SK-N-SH treated with all-trans-retinoic acid at 6 μM for 48 hours (cell line): ENCODE measurements around the gene FBH1.

Experiments used
- ATAC-seq: fragments of 200-7000 bp; cut with Tn5 transposase; 3 replicates; pipeline ENCODE4 v1.9.1; 2020; ENCODE audit warnings: mild to moderate bottlenecking, moderate library complexity
- ARNTL ChIP-seq: fragments of 450-650 bp; formaldehyde crosslinking; IDR thresholded peaks from 2 replicates; pipeline ENCODE4 v1.5.0; 2020; ENCODE audit warnings: low read depth, mild to moderate bottlenecking, moderate library complexity, borderline replicate concordance
- BACH2 ChIP-seq: fragments of 250-450 bp; sonication (Bioruptor Pico); IDR thresholded peaks from 2 replicates; pipeline ENCODE4 v1.9.0; 2021; ENCODE audit warnings: mild to moderate bottlenecking, borderline replicate concordance
- CSDC2 ChIP-seq: fragments of 250-450 bp; sonication (Bioruptor Pico); IDR thresholded peaks from 2 replicates; pipeline ENCODE4 v1.5.0; 2020; ENCODE audit warnings: mild to moderate bottlenecking, moderate library complexity
- CSRNP3 ChIP-seq: fragments of 250-450 bp; sonication (Bioruptor Pico); IDR thresholded peaks from 2 replicates; pipeline ENCODE4 v1.5.1; 2021; ENCODE audit warnings: mild to moderate bottlenecking, moderate library complexity
- ESRRG ChIP-seq: fragments of 250-450 bp; sonication (Bioruptor Pico); IDR thresholded peaks from 2 replicates; pipeline ENCODE4 v1.6.1; 2021; ENCODE audit warnings: mild to moderate bottlenecking
- GLIS3 ChIP-seq: fragments of 250-450 bp; sonication (Bioruptor Pico); IDR thresholded peaks from 2 replicates; pipeline ENCODE4 v1.5.0; 2020; ENCODE audit warnings: mild to moderate bottlenecking, moderate library complexity
- ISL1 ChIP-seq: fragments of 250-450 bp; sonication (Bioruptor Pico); IDR thresholded peaks from 2 replicates; pipeline ENCODE4 v2.1.2; 2022; ENCODE audit warnings: mild to moderate bottlenecking, moderate library complexity
- OSR1 ChIP-seq: fragments of 250-450 bp; sonication (Bioruptor Pico); IDR thresholded peaks from 2 replicates; pipeline ENCODE4 v1.8.0; 2022; ENCODE audit warnings: moderate library complexity, mild to moderate bottlenecking, inconsistent platforms
- PATZ1 ChIP-seq: fragments of 250-450 bp; sonication (Bioruptor Pico); IDR thresholded peaks from 2 replicates; pipeline ENCODE4 v1.8.0; 2020; ENCODE audit warnings: mild to moderate bottlenecking, moderate library complexity, borderline replicate concordance
- POU6F1 ChIP-seq: fragments of 250-450 bp; sonication (Bioruptor Pico); IDR thresholded peaks from 2 replicates; pipeline ENCODE4 v1.8.0; 2021; ENCODE audit warnings: low read depth, mild to moderate bottlenecking, moderate library complexity, borderline replicate concordance
- SNAI2 ChIP-seq: fragments of 250-450 bp; sonication (Bioruptor Pico); IDR thresholded peaks from 2 replicates; pipeline ENCODE4 v1.5.0; 2020; ENCODE audit warnings: mild to moderate bottlenecking, moderate library complexity
- TCF4 ChIP-seq: fragments of 250-450 bp; sonication (Bioruptor Pico); IDR thresholded peaks from 2 replicates; pipeline ENCODE4 v1.8.0; 2021; ENCODE audit warnings: mild to moderate bottlenecking, moderate library complexity, borderline replicate concordance
- TOX ChIP-seq: fragments of 250-450 bp; sonication (Bioruptor Pico); IDR thresholded peaks from 2 replicates; pipeline ENCODE4 v1.8.0; 2021; ENCODE audit warnings: mild to moderate bottlenecking, moderate library complexity, borderline replicate concordance
- TSHZ2 ChIP-seq: fragments of 250-450 bp; sonication (Bioruptor Pico); IDR thresholded peaks from 2 replicates; pipeline ENCODE4 v1.5.0; 2020; ENCODE audit warnings: mild to moderate bottlenecking, moderate library complexity
- ZC3H10 ChIP-seq: fragments of 250-450 bp; sonication (Bioruptor Pico); IDR thresholded peaks from 2 replicates; pipeline ENCODE4 v1.5.1; 2021; ENCODE audit warnings: mild to moderate bottlenecking, moderate library complexity
- ZFP3 ChIP-seq: fragments of 250-450 bp; sonication (Bioruptor Pico); IDR thresholded peaks from 2 replicates; pipeline ENCODE4 v1.5.0; 2020; ENCODE audit warnings: mild to moderate bottlenecking, moderate library complexity
- ZFP30 ChIP-seq: fragments of 450-650 bp; formaldehyde crosslinking; IDR thresholded peaks from 2 replicates; pipeline ENCODE4 v1.5.0; 2022; ENCODE audit warnings: mild to moderate bottlenecking, moderate library complexity
- ZNF565 ChIP-seq: fragments of 450-650 bp; formaldehyde crosslinking; conservative IDR thresholded peaks from 2 replicates; pipeline ENCODE4 v1.5.0; 2020; ENCODE audit warnings: low read depth, mild to moderate bottlenecking, moderate library complexity
- ZNF70 ChIP-seq: fragments of 450-650 bp; formaldehyde crosslinking; IDR thresholded peaks from 2 replicates; pipeline ENCODE4 v1.5.0; 2020; ENCODE audit warnings: mild to moderate bottlenecking, moderate library complexity
- ZNF8 ChIP-seq: fragments of 450-650 bp; formaldehyde crosslinking; IDR thresholded peaks from 2 replicates; pipeline ENCODE4 v1.5.0; 2020; ENCODE audit warnings: mild to moderate bottlenecking, moderate library complexity

FBH1 gene

GRCh38 chr10:5963591-5963990 lies 73.5 kb downstream of the FBH1 start:
- TF ChIP-seq SNAI2 (no peak), BACH2 (no peak), ZNF565 (no peak), POU6F1 (CRISPR knock-in tag) (no peak)
- ATAC-seq = no peak

- TF ChIP-seq ZFP30 (CRISPR knock-in tag) = no peak
- TF ChIP-seq, all 23 proteins: peak for 0
- ATAC-seq = no peak; the same call in 2 of the 3 replicates
Observed at GRCh38 chr10:5964736-5965135, 74.7 kb downstream of the FBH1 start.

- TF ChIP-seq ESRRG (CRISPR knock-in tag) = no peak
- TF ChIP-seq CSRNP3 (CRISPR knock-in tag) = no peak
- no peak for TF ChIP-seq ZC3H10 (CRISPR knock-in tag)
- TF ChIP-seq CSDC2 (CRISPR knock-in tag) = no peak
- no peak for TF ChIP-seq TSHZ2 (CRISPR knock-in tag)
- TF ChIP-seq TOX (CRISPR knock-in tag) = no peak
- TF ChIP-seq OSR1 (CRISPR knock-in tag) = no peak
- no peak for TF ChIP-seq ISL1 (CRISPR knock-in tag)
- no peak for TF ChIP-seq SNAI2
- TF ChIP-seq ZFP30 (CRISPR knock-in tag) = no peak
- TF ChIP-seq TCF4 (CRISPR knock-in tag) = no peak
- no peak for TF ChIP-seq ZNF70 (CRISPR knock-in tag)
- no peak for TF ChIP-seq ZNF565
- TF ChIP-seq BACH2 = no peak
- no peak; the same call in 2 of the 3 replicates for ATAC-seq
Observed at GRCh38 chr10:5965266-5965665, 75.2 kb downstream of the FBH1 start.

GRCh38 chr10:5968037-5968680 lies 78.1 kb downstream of the FBH1 start:
- no peak for ATAC-seq
- TF ChIP-seq ISL1 (CRISPR knock-in tag) = no peak
- TF ChIP-seq POU6F1 (CRISPR knock-in tag) = no peak
- no peak for TF ChIP-seq ESRRG (CRISPR knock-in tag)
- no peak for TF ChIP-seq ZFP3 (CRISPR knock-in tag)
- TF ChIP-seq PATZ1 (CRISPR knock-in tag) = no peak
- TF ChIP-seq ZNF8 (CRISPR knock-in tag) = no peak
- no peak for TF ChIP-seq TOX (CRISPR knock-in tag)
- no peak for TF ChIP-seq GLIS3
- no peak for TF ChIP-seq ZNF565
- no peak for TF ChIP-seq CSRNP3 (CRISPR knock-in tag)
- no peak for TF ChIP-seq SNAI2
- no peak for TF ChIP-seq TCF4 (CRISPR knock-in tag)
- no peak for TF ChIP-seq CSDC2 (CRISPR knock-in tag)
- TF ChIP-seq TSHZ2 (CRISPR knock-in tag) = no peak
- TF ChIP-seq BACH2 = no peak
- TF ChIP-seq ARNTL (CRISPR knock-in tag) = no peak
- TF ChIP-seq ZC3H10 (CRISPR knock-in tag) = no peak
